ENCODE data around the gene HOXA4. TPM values are rescaled to one million over a fixed set of nuclear protein-coding genes. Genes with fewer than 3 reads are reported as not detected.

The HOXA4 gene
- total RNA-seq, 1 donor from 2014 or later, result 0.30 TPM

DNA sequence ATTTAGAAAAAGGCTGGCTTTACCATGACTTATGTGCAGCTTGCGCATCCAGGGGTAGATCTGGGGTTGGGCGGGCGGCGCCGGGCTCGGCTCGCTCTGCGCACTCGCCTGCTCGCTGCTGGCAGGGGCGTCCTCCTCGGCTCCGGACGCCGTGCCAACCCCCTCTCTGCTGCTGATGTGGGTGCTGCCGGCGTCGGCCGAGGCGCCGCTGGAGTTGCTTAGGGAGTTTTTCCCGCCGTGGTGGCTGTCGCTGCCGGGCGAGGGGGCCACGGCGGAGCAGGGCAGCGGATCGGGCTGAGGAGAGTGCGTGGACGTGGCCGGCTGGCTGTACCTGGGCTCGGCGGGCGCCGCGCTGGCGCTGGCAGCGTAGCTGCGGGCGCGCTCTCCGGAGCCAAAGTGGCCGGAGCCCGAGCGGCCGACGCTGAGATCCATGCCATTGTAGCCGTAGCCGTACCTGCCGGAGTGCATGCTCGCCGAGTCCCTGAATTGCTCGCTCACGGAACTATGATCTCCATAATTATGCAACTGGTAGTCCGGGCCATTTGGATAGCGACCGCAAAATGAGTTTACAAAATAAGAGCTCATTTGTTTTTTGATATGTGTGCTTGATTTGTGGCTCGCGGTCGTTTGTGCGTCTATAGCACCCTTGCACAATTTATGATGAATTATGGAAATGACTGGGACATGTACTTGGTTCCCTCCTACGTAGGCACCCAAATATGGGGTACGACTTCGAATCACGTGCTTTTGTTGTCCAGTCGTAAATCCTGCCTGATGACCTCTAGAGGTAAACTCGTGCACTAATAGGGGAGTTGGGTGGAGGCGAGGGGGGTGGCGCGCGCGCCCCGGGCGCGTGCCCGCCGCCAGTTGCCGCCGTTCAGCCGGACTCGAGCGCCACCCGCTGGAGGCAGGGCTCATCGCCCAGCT, 12.7 kb upstream of the HOXA4 start, which contains the start of gene HOXA5:
Gene HOXA5 (minus strand): TSS at position 659 of the 927 bp plus-strand sequence. CDS start 74 bp downstream, at position 585.
- no peak for DNase-seq (ENCODE audit: low spot score)
- Mint-ChIP-seq H3K36me3 (ENCODE audit: low read depth) (peaks cover 3% of the 10 kb centered on the region), H3K4me1 (ENCODE audit: low read depth) (peaks cover 12% of the 10 kb centered on the region), H3K27me3 (ENCODE audit: low read depth) (peaks cover 84% of the 10 kb centered on the region), H3K27ac (ENCODE audit: unreplicated experiment) (no peak within 1 kb of the TSS), H3K9me3 (ENCODE audit: low read depth) (peaks cover 2% of the 10 kb centered on the region), H3K4me3 (ENCODE audit: unreplicated experiment) (peak within 1 kb of the TSS; percentile 51)
- peak; percentile 68 for TF ChIP-seq CTCF (IDR thresholded peaks at IDR 0.05)

DNA sequence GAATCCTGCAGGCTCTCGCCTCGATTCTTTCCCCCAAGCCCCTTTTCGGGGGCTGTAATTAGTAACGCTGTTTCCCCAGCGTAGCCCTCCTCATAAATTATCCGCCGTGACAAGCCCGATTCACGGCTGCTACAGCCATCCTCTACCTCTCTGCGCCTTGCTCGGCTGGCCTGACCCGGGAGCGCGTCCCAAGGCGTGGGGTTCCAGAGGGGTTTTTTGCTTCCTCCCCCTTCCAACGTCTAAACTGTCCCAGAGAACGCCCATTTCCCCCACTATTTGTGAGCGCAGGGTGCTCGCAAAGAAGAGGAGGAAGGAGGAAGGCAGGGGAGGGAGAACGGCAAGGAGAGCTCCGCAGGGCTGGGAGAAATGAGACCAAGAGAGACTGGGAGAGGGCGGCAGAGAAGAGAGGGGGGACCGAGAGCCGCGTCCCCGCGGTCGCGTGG, 12.0 kb upstream of the HOXA4 start:
- H3K27me3 Mint-ChIP-seq (ENCODE audit: low read depth), result peaks cover 86% of the 10 kb centered on the region
- TF ChIP-seq CTCF (IDR thresholded peaks at IDR 0.05), result no peak
- H3K4me3 Mint-ChIP-seq (ENCODE audit: unreplicated experiment), result peak overlapping the region; percentile 51
- peaks cover 3% of the 10 kb centered on the region for H3K36me3 Mint-ChIP-seq (ENCODE audit: low read depth)
- H3K27ac Mint-ChIP-seq (ENCODE audit: unreplicated experiment), result no peak overlapping the region
- H3K4me1 Mint-ChIP-seq (ENCODE audit: low read depth), result peaks cover 10% of the 10 kb centered on the region
- H3K9me3 Mint-ChIP-seq (ENCODE audit: low read depth), result peaks cover 2% of the 10 kb centered on the region
- no peak for DNase-seq (ENCODE audit: low spot score)

GRCh38 chr7:27141923-27142579, 11.5 kb upstream of the HOXA4 start:
- Mint-ChIP-seq H3K4me3 (ENCODE audit: unreplicated experiment) (no peak overlapping the region), H3K27ac (ENCODE audit: unreplicated experiment) (no peak overlapping the region)

GRCh38 chr7:27141137-27141922, 10.8 kb upstream of the HOXA4 start:
- Mint-ChIP-seq H3K27ac (ENCODE audit: unreplicated experiment) (no peak overlapping the region), H3K9me3 (ENCODE audit: low read depth) (no peaks in the 10 kb centered on the region), H3K36me3 (ENCODE audit: low read depth) (peaks cover 3% of the 10 kb centered on the region), H3K27me3 (ENCODE audit: low read depth) (peaks cover 86% of the 10 kb centered on the region), H3K4me3 (ENCODE audit: unreplicated experiment) (no peak overlapping the region), H3K4me1 (ENCODE audit: low read depth) (peaks cover 10% of the 10 kb centered on the region)
- no peak for DNase-seq (ENCODE audit: low spot score)
- no peak for TF ChIP-seq CTCF (IDR thresholded peaks at IDR 0.05)

More at GRCh38 chr7:27141923-27142579, 11.5 kb upstream of the HOXA4 start:
- peaks cover 2% of the 10 kb centered on the region for H3K9me3 Mint-ChIP-seq (ENCODE audit: low read depth)
- H3K27me3 Mint-ChIP-seq (ENCODE audit: low read depth), result peaks cover 86% of the 10 kb centered on the region
- no peak for TF ChIP-seq CTCF (IDR thresholded peaks at IDR 0.05)
- H3K4me1 Mint-ChIP-seq (ENCODE audit: low read depth), result peaks cover 10% of the 10 kb centered on the region
- no peak for DNase-seq (ENCODE audit: low spot score)
- peaks cover 3% of the 10 kb centered on the region for H3K36me3 Mint-ChIP-seq (ENCODE audit: low read depth)

Data from chondrocyte (in vitro differentiated cells).